HG03558 (cell line): ENCODE results near the gene TLK2.
"Not testable (repeated sequence)": the region's sequence is repeated elsewhere in the genome, so short reads cannot be mapped to it uniquely, and the experiment has no call there.

ENCODE experiments used
- ATAC-seq: cut with Tn5 transposase; IDR thresholded peaks from one replicate; pipeline ENCODE4 v1.9.1; 2021; ENCODE audit warnings: moderate number of reproducible peaks; ENCODE audit not compliant: unreplicated experiment; ENCODE audit errors: extremely low read depth

TLK2 gene

DNA sequence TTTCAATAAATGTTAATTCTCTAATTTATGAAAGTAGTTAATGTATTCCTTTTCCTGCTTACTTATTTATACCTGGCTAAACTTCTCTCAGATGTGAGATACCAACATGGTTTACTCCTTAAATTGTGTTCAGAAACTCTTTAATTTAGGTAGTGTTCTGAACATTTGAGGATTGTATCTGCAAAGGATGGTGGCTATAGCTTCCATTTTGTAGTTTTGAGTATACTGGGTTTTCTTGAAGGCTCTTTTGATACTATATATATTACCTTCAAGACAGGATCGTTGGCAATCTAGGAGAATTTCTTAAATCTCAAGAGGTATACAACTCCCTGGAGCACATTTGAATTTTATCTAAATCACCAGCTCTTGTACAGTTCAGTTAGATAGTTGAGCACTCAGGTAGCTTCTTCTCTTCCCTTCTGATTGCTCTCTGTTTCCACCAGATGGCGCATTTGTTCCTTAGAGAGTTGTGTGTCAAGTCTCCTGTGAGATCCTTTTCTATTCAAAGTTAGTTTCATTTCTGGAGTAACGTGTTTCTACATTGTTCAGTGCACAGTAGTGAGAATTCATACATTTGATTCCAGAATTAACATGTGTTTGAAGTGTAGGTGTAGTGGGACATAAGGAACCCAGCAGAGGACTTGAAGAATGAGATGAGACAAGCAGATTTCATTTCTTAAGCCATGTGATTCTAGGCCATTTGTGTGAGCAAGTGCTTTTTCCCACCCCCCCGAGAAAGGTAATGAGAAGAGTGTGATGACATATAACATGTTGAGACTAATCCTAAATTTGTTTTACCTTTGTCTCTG lies 74.4 kb downstream of the TLK2 start:
- not testable (repeated sequence) for ATAC-seq

DNA sequence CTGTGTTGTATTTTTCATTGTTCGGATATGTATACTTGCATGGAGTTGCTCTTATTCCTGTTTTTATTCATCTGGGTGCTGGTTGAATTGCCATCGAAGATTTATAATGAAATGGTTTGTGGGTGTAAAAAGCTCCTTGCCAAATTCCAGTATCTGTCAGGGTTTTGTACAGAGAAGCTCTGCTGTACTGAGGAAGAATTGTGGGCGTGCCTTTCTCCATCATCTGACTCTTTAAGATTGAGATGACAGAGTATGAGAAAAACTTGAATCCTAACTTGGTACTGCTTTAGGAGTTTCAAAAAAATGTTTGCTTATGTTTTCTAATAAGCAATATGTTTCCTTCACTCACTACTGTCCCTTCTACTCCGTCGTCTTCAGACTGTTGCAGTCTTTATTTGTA lies 78.9 kb downstream of the TLK2 start:
- ATAC-seq: not testable (repeated sequence)

DNA sequence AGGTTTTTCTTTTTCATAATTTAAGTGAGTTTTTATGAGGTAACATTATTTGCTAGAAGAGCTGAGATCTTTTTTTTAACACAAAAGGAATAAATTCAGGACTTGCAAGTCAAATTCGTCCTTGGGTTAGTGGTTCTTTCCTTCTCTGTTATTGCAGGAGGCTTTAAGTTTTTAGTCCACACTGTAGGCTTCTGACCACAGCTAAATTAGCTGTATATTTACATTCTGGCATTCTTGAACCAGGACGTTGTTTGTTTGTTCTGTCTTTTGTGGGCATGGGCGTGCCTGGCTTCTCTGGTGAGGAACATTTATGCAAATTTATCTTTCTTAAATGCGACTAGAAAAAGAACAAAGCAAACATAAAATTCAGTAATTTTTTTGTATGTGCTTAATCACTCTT lies 80.3 kb downstream of the TLK2 start:
- ATAC-seq: not testable (repeated sequence)

DNA sequence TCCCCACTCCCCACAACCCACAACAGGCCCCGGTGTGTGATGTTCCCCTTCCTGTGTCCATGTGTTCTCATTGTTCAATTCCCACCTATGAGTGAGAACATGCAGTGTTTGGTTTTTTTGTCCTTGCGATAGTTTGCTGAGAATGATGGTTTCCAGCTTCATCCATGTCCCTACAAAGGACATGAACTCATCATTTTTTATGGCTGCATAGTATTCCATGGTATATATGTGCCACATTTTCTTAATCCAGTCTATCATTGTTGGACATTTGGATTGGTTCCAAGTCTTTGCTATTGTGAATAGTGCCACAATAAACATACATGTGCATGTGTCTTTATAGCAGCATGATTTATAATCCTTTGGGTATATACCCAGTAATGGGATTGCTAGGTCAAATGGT lies 82.3 kb downstream of the TLK2 start:
- ATAC-seq: not testable (repeated sequence)

DNA sequence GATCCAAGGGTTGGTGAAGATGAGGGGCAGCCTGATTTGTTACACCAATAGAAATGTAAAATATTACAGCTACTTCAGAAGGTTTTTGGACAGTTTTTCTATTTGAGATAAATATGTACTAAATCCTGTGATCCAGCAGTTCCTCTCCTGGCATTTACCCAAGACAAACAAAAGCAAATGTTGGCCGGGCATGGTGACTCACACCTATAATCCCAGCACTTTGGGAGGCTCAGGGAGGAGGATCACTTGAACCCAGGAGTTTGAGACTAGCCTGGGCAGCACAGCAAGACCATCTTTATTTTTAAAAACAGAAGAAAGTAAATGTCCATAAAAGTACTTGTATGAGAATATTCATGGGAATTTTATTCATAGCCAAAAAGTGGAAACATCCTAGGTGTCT lies 84.0 kb downstream of the TLK2 start:
- ATAC-seq: no peak

DNA sequence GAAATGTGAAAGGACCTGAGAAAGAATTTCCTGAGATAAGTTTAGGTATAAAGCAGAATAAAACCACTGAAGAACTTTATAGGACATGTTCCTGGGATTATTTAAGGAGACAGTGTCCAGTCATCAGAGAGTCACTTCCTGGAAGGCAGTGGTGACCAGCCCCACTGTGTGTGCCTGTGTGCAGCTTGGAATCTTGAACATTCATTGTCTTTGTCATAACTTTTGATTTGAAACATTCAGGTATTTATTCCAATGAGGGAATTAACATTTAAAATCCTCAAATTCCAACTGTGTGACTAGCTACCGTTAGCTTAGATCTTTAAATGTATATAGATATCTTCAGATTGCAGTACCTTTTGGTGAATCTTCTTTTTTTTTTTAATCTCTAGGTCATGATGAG lies 87.2 kb downstream of the TLK2 start:
- ATAC-seq: no peak

DNA sequence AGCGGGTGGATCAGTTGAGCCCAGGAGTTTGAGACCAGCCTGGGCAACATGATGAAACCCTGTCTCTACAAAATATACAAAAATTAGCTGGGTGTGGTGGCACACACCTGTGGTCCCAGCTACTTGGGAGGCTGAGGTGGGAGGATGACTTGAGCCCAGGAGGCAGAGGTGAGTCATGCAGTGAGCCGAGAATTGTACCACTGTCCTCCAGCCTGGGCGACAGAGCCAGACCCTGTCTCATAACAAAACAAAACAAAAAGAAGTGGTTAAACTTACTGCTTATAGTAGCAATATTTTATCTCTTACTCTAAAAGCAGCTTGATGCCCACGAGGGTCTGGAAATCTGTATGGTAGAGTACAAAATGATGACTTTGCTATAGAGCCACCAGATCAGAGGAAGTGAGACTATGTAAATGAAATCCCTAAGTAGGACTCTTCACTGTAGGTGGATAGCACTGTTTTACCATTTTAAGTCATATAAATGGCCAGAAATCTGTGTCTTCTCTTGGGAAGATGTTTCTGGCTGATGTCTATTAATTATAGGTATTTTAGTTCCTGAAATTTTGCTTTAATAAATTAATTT lies 88.5 kb downstream of the TLK2 start:
- no peak for ATAC-seq

DNA sequence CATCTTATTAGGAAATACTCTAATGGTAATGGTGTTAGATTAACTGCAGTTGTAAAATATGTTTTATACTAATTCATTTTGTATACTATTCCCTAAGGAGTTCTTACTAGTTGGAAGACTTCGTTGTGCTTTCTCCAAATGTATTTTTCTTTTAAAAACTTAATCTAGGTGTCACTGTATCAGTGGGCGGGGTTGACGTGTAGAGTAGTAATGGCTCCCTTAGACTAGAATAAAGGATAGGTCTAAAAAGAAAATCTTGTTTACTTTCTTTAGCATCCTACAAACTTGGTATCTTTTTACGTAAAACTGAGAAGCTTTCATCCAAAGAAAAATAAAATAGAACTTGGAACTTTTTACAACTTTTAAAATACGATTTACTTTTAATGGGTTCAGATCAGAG lies 93.9 kb downstream of the TLK2 start:
- no peak for ATAC-seq

DNA sequence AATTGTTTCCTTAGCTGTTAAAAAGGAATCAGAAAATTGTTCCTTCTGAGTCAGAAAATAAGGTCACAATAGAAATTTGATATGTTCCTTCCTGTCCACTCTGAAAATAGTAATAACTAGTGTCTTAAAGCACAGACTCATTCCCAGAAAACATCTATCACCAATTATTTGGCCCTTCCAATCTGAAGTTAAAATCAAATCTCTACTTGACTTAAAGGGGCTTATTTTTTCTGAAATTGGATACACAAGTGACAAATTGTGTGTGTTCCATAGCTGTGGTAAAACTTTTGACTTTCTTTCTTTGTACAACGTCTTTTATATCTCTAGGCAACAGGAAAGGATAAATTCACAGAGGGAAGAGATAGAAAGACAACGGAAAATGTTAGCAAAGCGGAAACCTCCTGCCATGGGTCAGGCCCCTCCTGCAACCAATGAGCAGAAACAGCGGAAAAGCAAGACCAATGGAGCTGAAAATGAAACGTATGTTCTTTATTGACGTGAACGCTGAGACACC lies 94.3 kb downstream of the TLK2 start:
- no peak for ATAC-seq

DNA sequence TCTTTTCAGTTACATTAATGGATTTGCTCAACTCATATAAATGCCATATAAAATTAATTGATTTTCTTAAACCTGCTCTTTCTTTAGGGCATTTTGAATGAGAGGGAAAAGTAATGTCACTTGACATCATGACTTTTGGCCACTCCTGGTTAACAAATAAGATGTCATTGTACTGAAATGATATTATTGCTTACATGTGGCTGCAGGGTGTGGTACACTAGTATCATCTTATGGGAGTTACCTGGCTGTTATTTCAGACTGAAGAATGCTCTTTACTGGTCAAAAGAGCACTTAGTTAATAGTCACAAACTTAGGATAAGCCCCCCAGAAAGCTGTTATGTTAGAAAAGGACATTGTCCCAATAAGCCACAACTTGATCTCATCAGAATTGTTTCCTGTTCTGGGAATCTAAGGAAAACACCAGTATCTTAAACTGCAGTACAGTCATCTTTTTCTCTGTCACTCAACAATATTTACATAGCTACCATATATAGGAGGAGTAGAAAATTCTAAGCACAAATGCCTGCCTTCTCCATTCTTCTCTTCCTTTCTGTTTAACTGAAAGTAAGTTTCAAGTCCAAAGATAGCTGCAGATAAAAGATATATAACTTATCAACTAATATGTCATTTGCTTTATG lies 95.0 kb downstream of the TLK2 start:
- no peak for ATAC-seq

DNA sequence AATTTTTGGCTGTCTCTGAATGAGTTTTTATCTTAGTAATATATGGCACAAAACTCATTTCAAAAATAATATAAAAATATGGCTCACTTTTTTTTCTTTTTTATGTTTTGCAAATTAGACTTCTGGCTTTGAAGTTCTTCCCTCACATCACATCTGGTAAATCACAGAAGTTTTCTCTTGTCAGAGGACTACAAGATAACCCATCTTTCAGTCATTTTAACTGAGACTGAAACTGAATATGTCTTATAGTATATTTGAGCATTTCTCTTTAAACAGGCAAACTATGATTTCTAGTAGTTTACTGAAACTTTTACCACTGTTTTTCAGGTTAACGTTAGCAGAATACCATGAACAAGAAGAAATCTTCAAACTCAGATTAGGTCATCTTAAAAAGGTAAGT lies 97.8 kb downstream of the TLK2 start:
- no peak for ATAC-seq

DNA sequence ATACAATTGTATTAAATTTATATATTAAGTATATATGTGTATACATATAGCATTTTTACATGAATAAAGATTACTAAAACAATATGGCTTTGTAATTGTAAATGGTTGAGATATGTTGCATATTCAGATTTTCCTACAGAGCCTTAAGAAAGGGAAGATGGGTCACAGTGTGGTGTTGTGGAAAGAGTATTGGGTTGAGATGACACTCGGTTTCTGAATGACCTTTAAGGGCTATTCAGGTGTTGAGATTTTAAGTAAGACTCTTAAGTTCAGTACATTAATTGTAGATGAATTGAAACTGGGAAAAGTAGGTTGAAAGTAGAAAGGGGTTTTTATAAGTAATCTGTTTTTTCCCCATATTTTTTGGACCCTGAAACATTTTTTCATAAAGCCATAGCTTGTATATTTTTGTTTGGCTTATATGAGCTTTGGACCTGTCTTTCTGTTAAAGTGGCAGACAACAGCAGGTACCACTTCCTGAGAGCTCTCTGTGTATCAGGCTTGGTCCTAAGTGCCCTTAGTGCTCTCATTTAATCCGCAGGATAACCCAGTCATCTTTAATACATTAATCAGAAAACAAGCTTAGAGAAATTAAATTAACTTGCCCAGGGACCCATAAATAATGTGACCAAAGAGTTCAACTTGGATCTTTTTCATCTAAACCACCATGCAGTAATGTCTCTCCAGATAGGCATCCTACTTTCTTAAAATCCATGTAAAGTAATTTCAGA lies 100.3 kb downstream of the TLK2 start:
- no peak for ATAC-seq

DNA sequence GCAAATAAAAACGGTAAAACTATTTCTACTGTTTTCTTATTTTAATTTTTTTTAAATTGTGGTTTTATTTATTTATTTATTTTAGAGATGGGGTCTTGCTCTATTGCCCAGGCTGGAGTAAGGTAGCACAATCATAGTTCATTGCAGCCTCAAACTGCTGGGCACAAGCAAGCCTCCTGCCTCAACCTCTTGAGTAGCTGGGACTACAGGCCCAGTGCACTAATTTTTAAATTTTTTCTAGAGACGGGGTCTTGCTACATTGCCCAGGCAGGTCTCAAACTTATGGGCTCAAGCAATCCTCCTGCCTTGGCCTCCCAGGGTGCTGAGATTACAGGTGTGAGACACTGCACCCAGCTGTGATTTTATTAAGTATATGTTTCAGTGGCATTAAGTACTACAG lies 102.3 kb downstream of the TLK2 start:
- ATAC-seq: no peak

DNA sequence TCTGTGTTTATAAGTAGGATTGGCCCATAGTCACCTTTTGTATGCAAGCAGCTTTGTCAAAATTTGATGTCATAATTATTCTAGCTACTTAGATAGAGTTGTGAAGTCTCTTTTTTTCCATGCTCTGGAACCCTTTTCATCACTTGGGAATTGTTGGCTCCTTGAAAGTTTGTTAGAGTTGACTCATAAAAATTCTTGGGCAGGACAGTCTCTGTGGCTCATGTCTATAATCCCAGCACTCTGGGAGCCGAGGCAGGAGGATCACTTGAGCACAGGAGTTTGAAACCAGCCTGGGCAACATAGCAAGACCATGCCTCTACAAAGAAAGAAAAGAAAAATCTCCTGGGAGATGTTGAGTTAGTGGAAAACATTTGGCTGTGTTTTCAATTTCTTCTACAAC lies 103.1 kb downstream of the TLK2 start:
- no peak for ATAC-seq

DNA sequence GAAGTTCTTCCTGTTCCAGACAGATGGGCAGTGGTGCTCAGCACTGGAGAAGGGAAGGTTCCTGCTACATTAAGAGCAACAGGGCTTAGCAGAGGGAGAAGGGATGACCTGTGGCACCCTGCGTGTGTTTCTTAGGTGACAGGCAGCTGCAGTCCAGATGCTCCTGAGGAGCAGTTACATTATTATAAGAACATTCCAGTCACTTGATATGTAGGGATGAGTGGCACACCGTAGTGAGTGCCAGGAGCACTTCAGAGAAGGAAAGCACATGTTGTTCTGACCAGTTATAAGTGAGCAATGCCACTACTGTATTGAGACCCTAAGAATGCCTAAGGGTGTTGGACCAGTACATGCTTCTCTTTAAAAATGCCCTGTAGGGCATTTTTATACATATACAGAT lies 108.9 kb downstream of the TLK2 start:
- no peak for ATAC-seq

DNA sequence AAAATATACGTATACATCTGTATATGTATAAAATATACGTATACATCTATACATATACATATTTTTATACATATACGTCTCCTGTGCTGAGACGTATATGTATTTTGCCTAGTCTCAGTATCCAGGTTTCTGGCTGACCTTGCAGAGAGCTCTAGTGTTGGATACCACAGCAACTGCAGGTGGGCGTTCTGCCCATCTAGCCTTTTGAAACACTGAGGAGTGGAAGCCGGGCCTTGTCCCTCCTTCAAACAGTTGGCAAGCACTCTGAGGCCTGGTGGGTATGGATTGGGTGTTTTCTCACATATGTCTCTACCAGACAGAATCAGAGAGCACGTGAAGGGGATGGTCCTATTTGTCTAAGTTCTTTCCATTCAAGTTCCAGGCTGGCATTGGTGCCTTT lies 109.5 kb downstream of the TLK2 start:
- no peak for ATAC-seq

DNA sequence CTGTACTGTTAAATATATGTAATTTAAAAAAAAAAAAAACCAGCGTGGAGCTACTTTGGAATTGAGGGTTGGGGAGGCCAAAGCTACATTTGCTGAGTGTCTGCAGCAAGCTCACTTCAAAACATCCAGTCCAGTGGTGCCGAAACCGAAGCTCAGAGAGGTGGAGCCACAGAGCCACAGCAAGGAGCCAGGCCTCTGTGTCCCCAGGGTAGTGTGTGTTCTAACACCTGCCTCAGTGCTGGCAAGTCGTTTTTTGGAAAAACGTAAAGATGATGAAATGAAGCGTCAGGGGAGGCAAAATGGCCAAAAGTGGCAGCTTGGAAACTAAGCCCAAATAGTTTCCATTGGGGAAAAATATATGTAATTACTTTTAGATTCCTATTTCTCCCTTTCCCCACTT lies 112.7 kb downstream of the TLK2 start:
- no peak for ATAC-seq

DNA sequence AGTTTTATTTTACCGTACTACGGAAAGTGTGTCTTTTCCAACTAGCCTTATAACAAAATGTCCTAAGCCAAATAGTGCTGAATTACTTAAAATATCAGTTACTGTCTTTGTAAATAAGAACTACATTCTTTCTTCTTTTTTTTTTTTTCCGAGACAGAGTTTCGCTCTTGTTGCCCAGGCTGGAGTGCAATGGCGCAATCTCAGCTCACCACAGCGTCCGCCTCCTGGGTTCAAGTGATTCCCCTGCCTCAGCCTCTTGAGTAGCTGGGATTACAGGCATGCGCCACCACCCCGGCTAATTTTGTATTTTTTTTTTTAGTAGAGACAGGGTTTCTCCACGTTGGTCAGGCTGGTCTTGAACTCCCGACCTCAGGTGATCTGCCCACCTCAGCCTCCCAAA lies 113.2 kb downstream of the TLK2 start:
- ATAC-seq: not testable (repeated sequence)

DNA sequence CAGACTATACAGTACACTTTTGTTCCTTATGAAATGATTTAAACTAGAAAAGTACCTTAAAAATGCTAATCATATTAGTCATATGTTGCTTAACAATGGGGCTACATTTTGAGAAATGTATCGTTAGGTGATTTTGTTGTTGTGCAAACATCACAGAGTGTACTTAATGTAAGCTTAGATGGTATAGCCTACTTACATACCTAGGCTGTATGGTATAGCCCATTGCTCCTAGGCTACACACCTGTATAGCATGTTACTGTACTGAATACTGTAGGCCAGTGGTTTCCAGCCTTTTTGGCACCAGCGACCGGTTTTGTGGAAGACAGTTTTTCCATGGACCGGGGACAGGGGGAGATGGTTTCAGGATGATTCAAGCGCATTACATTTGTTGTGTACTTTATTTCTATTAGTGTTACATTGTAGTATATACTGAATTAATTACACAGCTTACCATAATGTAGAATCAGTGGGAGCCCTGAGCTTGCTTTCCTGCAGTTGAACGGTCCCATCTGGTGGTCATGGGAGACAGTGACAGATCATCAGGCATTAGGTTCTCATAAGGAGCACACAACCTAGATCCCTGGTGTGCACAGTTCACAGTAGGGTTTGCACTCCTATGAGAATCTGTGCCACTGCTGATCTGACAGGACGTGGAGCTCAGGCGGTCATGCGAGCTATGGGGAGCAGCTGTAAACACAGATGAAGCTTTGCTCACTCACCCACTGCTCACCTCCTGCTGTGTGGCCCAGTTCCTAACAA lies 113.9 kb downstream of the TLK2 start:
- ATAC-seq: no peak

DNA sequence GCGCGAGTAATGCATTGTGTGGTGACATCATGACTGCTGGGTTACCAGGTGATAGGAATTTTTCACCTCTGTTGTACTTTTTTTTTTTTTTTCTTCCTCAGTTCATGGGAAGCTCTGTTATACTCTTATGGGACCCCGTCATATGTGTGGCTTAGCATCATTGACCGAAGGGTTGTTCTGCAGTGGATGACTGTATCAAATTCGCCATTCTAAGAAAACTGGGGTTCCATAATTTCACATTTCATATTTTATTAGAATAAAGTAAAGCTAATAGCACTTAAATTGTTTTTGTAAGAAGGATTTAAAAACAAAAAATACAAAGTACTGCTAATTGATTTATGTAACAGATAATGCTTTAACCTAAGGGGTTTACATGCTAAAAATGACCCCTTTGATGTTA lies 116.9 kb downstream of the TLK2 start:
- ATAC-seq: no peak
